ENCODE results near the gene PACRG.

DNA sequence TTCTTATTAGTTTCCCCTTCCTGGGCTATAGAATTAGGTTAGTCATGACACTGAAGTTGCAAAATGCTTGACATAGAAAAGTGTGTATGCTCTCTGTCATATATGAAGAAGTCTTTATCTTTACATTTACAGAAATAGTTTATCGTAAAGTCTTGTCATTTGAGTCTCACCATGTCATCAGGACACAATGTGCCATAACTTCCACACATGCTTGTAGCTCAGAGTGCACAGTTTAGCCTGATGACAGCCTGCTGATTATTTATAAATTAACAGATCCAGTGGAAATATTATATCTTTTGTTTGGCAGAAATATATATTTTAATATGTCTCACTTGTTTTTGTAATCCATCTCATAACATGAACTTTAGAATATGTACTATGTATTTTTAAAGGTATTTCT, 399.8 kb downstream of the PACRG start:
- TF ChIP-seq, protein P1, sequence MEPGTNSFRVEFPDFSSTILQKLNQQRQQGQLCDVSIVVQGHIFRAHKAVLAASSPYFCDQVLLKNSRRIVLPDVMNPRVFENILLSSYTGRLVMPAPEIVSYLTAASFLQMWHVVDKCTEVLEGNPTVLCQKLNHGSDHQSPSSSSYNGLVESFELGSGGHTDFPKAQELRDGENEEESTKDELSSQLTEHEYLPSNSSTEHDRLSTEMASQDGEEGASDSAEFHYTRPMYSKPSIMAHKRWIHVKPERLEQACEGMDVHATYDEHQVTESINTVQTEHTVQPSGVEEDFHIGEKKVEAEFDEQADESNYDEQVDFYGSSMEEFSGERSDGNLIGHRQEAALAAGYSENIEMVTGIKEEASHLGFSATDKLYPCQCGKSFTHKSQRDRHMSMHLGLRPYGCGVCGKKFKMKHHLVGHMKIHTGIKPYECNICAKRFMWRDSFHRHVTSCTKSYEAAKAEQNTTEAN (CRISPR knock-in tag; IDR thresholded peaks at IDR 0.05): no peak
- TF ChIP-seq, protein P2, sequence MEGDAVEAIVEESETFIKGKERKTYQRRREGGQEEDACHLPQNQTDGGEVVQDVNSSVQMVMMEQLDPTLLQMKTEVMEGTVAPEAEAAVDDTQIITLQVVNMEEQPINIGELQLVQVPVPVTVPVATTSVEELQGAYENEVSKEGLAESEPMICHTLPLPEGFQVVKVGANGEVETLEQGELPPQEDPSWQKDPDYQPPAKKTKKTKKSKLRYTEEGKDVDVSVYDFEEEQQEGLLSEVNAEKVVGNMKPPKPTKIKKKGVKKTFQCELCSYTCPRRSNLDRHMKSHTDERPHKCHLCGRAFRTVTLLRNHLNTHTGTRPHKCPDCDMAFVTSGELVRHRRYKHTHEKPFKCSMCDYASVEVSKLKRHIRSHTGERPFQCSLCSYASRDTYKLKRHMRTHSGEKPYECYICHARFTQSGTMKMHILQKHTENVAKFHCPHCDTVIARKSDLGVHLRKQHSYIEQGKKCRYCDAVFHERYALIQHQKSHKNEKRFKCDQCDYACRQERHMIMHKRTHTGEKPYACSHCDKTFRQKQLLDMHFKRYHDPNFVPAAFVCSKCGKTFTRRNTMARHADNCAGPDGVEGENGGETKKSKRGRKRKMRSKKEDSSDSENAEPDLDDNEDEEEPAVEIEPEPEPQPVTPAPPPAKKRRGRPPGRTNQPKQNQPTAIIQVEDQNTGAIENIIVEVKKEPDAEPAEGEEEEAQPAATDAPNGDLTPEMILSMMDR (IDR thresholded peaks at IDR 0.05): no peak
- TF ChIP-seq, protein P3, sequence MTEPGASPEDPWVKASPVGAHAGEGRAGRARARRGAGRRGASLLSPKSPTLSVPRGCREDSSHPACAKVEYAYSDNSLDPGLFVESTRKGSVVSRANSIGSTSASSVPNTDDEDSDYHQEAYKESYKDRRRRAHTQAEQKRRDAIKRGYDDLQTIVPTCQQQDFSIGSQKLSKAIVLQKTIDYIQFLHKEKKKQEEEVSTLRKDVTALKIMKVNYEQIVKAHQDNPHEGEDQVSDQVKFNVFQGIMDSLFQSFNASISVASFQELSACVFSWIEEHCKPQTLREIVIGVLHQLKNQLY (CRISPR knock-in tag; IDR thresholded peaks at IDR 0.05): no peak
- TF ChIP-seq, protein P4, sequence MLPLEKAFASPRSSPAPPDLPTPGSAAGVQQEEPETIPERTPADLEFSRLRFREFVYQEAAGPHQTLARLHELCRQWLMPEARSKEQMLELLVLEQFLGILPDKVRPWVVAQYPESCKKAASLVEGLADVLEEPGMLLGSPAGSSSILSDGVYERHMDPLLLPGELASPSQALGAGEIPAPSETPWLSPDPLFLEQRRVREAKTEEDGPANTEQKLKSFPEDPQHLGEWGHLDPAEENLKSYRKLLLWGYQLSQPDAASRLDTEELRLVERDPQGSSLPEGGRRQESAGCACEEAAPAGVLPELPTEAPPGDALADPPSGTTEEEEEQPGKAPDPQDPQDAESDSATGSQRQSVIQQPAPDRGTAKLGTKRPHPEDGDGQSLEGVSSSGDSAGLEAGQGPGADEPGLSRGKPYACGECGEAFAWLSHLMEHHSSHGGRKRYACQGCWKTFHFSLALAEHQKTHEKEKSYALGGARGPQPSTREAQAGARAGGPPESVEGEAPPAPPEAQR (CRISPR knock-in tag; IDR thresholded peaks at IDR 0.05): no peak
